ENCODE measurements around the gene RLN3.

DNA sequence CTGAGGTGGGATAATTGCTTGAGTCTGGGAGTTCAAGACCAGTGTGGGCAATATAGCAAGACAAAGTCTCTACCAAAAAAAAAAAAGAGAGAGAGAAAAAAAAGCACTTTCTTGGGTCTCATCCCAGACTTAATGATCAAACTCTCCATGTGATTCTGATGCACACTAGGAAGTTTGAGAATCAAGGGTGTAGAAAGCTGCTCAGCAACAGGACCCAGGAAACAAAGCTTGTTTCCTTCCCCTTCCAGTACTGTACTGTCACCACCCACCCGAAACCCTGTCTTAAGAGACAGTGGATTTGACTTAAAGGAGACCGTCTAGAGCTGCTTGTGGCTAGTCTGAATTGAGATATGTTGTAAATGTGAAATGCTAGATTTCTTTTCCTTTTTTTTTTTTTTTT lies 50.5 kb downstream of the RLN3 start:
- TF ChIP-seq, protein P1, sequence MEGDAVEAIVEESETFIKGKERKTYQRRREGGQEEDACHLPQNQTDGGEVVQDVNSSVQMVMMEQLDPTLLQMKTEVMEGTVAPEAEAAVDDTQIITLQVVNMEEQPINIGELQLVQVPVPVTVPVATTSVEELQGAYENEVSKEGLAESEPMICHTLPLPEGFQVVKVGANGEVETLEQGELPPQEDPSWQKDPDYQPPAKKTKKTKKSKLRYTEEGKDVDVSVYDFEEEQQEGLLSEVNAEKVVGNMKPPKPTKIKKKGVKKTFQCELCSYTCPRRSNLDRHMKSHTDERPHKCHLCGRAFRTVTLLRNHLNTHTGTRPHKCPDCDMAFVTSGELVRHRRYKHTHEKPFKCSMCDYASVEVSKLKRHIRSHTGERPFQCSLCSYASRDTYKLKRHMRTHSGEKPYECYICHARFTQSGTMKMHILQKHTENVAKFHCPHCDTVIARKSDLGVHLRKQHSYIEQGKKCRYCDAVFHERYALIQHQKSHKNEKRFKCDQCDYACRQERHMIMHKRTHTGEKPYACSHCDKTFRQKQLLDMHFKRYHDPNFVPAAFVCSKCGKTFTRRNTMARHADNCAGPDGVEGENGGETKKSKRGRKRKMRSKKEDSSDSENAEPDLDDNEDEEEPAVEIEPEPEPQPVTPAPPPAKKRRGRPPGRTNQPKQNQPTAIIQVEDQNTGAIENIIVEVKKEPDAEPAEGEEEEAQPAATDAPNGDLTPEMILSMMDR (IDR thresholded peaks at IDR 0.05; ENCODE audit: insufficient read depth, low read length): no peak
- no peak for TF ChIP-seq POLR2AphosphoS5 (IDR thresholded peaks at IDR 0.05; ENCODE audit: low read depth)
- TF ChIP-seq SPI1 (IDR thresholded peaks at IDR 0.05; ENCODE audit: borderline replicate concordance, low read depth): no peak
- TF ChIP-seq GABPA (IDR thresholded peaks at IDR 0.05; ENCODE audit: low read depth): no peak
- TF ChIP-seq, protein P2, sequence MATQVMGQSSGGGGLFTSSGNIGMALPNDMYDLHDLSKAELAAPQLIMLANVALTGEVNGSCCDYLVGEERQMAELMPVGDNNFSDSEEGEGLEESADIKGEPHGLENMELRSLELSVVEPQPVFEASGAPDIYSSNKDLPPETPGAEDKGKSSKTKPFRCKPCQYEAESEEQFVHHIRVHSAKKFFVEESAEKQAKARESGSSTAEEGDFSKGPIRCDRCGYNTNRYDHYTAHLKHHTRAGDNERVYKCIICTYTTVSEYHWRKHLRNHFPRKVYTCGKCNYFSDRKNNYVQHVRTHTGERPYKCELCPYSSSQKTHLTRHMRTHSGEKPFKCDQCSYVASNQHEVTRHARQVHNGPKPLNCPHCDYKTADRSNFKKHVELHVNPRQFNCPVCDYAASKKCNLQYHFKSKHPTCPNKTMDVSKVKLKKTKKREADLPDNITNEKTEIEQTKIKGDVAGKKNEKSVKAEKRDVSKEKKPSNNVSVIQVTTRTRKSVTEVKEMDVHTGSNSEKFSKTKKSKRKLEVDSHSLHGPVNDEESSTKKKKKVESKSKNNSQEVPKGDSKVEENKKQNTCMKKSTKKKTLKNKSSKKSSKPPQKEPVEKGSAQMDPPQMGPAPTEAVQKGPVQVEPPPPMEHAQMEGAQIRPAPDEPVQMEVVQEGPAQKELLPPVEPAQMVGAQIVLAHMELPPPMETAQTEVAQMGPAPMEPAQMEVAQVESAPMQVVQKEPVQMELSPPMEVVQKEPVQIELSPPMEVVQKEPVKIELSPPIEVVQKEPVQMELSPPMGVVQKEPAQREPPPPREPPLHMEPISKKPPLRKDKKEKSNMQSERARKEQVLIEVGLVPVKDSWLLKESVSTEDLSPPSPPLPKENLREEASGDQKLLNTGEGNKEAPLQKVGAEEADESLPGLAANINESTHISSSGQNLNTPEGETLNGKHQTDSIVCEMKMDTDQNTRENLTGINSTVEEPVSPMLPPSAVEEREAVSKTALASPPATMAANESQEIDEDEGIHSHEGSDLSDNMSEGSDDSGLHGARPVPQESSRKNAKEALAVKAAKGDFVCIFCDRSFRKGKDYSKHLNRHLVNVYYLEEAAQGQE (IDR thresholded peaks at IDR 0.05; ENCODE audit: insufficient replicate concordance, low read depth): no peak
